Fibroblast of the conjunctiva (primary cell): ENCODE results near the gene RABIF.

Experiments used
- DNase-seq: peaks from one replicate; pipeline ENCODE4 v3.0.0-alpha.2; 2010; ENCODE audit warnings: low read depth

RABIF gene

GRCh38 chr1:202873026-202873425, 15.9 kb downstream of the RABIF start:
- no peak for DNase-seq

GRCh38 chr1:202871367-202871766, 17.6 kb downstream of the RABIF start:
- no peak for DNase-seq

DNA sequence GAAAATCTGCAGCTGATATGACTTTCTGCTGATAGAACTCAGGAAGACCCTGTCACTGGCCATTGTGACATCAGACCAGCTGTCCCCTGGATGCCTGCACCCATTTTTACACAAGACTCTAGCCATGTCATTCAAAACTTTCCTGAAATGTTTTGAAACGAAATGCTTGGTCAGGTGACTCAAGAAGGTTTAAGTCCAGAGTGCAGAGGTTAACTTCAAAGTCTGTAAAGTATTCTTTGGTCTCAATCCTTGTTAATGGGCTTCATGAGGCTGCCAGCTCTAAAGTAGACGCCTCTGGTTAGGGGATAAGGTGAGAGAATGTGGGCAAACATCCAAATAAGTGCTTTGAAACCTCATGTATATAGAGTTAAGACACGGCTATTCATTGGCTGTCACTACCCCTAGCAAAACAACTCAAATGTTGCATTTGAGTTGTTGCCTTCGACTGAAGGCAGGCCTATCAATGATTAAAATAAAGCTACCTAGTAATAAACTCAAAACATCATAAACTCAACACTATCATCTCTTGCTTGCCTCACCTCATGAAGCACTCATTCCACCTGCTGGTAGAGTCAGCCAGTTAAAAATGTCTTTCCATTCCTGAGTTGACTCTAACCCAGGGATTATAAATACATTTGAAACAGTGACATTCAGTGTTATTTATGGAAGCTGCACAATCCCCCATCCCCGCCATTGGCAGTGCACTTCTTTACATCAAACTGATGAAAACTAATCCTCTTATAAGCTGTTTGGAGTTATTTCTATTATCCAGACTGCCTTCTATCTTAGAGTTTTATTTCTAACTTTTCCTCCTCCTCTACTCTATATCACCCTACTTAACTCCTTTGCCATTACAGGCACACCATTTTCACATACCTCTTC, 26.0 kb downstream of the RABIF start:
- no peak for DNase-seq

- peak; percentile 40 for DNase-seq
These were observed 27.4 kb downstream of the RABIF start for GRCh38 chr1:202861420-202862132.

DNA sequence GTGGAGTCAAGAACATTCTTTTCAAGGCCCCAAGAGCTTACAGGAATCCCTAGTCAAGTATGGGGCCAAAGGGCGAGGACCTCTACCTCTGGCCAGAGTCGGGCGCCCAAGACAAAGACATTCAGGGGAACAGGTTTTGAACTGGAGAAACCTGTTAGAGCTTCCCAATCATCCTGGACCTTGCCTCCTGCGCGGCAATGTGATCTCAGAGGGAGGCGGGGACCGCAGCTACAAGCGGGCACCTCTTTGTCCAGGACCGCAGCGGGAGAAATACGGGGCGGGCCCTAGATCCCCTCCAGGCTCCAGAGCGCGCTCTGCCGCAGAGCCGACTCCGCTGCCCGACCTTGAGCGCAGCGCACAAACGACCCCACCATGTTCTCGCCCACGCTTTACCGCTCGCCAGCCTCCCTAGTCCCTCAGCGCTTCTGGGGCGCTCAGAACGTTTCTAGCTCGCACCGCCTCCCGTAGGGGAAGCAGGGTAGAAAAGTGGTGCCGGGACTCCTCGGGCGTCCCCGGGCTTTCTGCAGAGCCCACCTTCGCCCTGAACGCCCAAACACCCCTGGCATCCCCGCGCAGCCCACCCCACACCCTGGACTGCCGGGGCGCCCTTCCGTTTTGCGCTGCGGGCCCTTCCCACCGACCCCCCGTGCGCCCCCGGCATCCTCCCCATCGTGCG, 28.1 kb downstream of the RABIF start:
- DNase-seq: no peak

GRCh38 chr1:202858789-202859414, 30.0 kb downstream of the RABIF start:
- no peak for DNase-seq

DNA sequence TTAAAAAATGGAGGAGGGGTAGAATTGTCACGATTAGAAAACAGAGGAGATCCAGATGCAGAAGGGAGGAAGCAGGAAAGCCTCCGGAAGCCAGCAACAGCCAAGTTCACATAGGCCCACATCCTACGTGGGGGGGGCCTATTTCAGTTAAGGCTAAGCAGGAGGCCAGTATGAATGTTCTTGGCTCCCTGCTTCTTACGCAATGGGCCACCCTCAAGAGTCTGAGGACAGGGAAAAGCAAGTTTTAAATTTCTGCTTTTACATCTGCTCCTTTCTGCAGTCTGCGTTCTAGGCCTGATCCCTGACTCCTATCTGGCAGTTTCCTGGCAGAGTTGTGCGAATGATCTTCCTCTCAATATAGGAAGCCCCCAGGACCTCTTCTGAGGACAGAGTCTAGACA, 30.6 kb downstream of the RABIF start:
- peak; percentile 67 for DNase-seq

GRCh38 chr1:202857136-202857610, 31.8 kb downstream of the RABIF start:
- no peak for DNase-seq

DNA sequence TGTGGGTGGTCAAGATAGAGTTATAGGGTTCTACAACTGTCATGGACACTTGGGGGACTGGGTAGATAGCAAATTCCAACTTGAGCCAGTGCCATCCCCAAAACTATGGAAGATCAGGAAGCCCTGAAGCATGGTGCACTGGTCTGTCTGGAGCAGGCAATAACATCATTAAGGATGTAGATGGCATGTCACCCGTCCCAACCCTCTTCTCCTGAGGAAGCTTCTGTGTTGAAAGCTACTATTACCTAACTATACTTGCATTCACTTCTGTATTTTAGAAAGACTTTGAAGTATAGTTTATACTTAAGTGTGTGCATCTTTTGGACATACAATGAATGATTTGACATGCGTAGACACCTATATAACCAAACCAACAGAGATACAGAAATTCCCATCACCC, 32.9 kb downstream of the RABIF start:
- DNase-seq: no peak

- no peak for DNase-seq
These were observed 34.2 kb downstream of the RABIF start for GRCh38 chr1:202854787-202855186.

DNA sequence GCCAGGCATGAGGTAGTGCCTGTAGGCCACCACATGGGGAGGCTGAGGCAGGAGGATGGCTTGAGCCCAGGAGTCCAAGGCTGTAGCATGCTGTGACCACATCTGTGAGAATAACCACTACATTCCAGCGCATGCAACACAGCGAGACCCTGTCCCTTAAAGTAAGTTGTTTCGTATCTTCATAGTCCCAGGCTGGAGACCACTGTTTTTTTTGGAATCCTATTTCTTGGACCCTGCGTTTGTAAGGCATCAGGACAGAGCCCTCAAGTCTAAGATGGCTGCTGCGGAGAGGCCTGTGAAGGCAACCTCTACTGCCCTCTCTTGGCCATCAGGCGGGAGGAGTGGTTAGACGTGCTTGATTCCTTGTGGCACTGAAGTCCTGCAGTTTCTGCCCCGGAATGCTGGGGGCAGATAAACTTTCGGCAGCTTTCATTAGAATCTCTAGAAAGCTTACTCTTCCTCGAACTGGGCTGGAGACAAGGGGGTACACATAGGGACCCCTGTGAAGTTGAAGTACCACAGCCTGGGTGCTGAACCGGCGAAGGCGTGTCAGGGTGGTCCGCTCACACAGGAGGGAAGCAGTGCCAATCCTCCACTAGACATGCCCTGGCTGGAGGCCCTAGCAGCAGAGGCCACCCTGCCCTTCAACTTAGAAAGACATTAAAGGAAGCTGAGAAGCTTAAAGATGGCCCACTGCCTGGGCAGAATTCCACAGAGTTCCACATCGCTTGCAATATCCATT, 36.6 kb downstream of the RABIF start:
- DNase-seq: peak; percentile 39

- DNase-seq: no peak
These were observed 38.2 kb downstream of the RABIF start for GRCh38 chr1:202850593-202851362.

DNA sequence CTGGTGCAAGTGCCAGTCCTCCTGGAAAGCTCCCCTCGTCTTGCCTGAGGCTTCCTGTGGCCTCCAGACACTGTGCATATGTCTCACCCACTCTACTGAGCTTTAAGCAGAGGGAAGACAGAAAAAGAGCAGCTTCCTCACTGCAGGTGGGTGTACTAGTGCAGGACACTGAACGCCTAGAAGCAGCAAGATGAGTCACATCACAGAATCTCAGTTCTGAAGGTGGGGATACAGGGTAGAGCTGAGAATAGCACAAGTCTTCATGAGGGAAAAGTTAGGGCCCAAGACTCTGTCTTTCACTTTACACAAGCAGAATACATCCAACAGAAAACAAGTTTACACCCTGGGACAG, 40.8 kb downstream of the RABIF start:
- DNase-seq: no peak

DNA sequence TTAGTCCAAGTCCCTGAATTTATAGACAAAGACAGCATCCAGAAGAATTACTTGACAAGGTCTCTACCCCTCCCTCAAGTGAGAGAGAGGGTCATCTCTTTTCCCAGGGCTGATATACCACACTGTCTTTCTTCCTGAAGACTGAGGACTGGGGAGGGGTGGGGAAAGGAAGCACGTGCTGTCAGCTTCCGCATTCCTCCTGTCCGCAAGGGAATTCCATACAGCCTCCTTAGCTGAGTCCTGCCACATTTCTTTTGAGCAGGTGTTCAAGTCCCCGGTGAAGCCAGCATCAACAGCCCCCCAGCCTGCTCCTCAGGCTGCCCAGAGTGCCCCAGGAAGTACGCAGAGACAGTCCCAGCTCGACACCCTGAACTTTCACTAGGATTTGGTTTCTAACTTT, 44.0 kb downstream of the RABIF start:
- no peak for DNase-seq

GRCh38 chr1:202844259-202844658, 44.7 kb downstream of the RABIF start:
- no peak for DNase-seq

GRCh38 chr1:202843081-202843480, 45.9 kb downstream of the RABIF start:
- DNase-seq: no peak

- DNase-seq: no peak
These were observed 51.1 kb downstream of the RABIF start for GRCh38 chr1:202837746-202838262.

DNA sequence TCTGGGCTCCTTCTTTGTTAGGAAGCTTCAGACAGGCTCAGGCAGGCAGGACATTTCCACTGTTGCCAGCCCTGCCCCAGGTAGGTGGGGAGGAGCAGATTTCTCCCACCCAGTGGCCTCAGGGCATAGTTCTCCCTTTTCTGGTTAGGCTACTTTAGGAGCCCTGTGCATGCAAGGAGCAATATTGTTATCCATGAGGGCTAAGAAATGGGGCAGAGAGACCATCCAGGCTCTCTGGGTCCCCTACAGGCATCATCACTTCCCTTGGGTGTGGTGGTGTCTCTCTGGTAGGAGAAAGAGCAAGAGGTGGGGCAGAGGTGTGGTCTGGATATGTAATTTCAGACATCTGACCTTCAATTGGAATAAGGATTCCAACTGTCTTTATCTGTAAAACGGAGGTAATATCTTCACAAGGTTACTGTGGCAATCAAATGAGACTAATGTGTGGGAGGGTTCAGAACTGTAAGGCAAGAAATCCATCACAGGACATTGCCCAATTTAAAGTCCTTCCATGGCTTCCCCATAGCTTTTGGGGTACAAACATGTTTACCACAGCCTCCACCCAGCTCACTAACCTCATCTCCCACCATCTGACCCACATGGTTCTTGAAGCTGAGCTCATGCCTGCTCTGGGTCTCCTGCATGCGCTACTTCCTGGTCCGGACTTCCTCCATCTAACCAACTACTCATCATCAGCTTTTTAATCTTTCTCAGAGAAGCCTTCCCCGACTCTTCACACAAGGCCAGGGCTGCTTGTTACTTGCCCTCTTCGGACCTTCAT, 52.1 kb downstream of the RABIF start:
- DNase-seq: no peak

DNA sequence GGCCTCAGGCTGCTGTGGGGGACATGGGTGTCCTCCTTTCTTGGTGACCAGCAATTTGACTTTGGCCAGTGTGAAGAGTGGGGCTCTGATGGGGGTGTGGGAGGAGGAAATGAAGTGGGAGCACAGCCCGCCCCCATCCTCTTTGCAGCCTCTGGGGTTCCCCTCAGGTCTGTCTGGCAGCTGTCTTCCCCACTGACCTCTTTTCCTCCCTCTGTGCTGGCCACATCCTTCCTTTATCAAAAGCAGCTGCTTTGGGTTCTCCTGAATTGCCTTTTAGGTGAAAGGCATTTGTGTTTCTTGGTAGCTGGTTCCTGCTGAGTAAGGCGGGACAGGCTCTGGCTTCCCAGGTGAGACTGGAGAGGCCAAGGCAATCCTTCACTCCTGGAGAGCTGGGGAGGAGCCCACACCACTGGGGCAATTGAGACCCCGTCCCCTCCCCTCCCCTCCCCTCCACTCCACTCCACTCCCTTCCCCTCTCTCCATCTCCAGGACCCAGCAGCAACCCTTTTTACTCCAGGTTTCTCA, 53.3 kb downstream of the RABIF start:
- no peak for DNase-seq
